GM23338 (cell line): ENCODE measurements around the gene CD7. TPM values are rescaled to one million over a fixed set of nuclear protein-coding genes. Genes with fewer than 3 reads are reported as not detected.

Source experiments
- ATAC-seq: fragments of 200-7000 bp; cut with Tn5 transposase; 3 replicates; pipeline ENCODE4 v1.9.1; 2020
- DNase-seq: peaks from one replicate; pipeline ENCODE4 v3.0.0-alpha.2; 2015; ENCODE audit warnings: low spot score
- H2AFZ ChIP-seq: fragments of 200-600 bp; sonication (generic); 2 replicates; pipeline ENCODE4 v1.8.0; 2016; ENCODE audit warnings: antibody characterized with exemption, mild to moderate bottlenecking, moderate library complexity
- H3F3A ChIP-seq: fragments of 200-600 bp; sonication (generic); replicated peaks from 2 replicates; pipeline ENCODE4 v1.8.0; 2017; ENCODE audit warnings: antibody characterized with exemption, mixed run types, low read depth
- H3K27ac ChIP-seq: fragments of 200-600 bp; sonication (generic); 2 replicates; pipeline ENCODE4 v1.6.1; 2016; ENCODE audit warnings: low read depth
- H3K27me3 ChIP-seq: fragments of 200-600 bp; sonication (generic); 2 replicates; pipeline ENCODE4 v1.8.0; 2016; ENCODE audit warnings: mild to moderate bottlenecking, mixed run types, moderate library complexity; ENCODE audit not compliant: insufficient read depth
- H3K36me3 ChIP-seq: fragments of 200-600 bp; sonication (generic); 2 replicates; pipeline ENCODE4 v1.8.0; 2016; ENCODE audit warnings: mild to moderate bottlenecking; ENCODE audit not compliant: insufficient read depth
- H3K4me1 ChIP-seq: fragments of 200-600 bp; sonication (generic); 2 replicates; pipeline ENCODE4 v1.8.0; 2016; ENCODE audit warnings: mild to moderate bottlenecking, moderate library complexity; ENCODE audit not compliant: insufficient read depth
- H3K4me2 ChIP-seq: fragments of 200-600 bp; sonication (generic); 2 replicates; pipeline ENCODE4 v1.7.1; 2017; ENCODE audit warnings: mixed run types
- H3K4me3 ChIP-seq: fragments of 200-600 bp; sonication (generic); 2 replicates; pipeline ENCODE4 v1.6.1; 2016; ENCODE audit warnings: mixed run types
- H3K79me2 ChIP-seq: fragments of 200-600 bp; sonication (generic); replicated peaks from 2 replicates; pipeline ENCODE4 v1.8.0; 2017; ENCODE audit warnings: mild to moderate bottlenecking; ENCODE audit not compliant: insufficient read depth
- H3K9me2 ChIP-seq: fragments of 200-600 bp; sonication (generic); 2 replicates; pipeline ENCODE4 v1.8.0; 2017; ENCODE audit not compliant: insufficient read depth
- H4K20me1 ChIP-seq: fragments of 200-600 bp; sonication (generic); replicated peaks from 2 replicates; pipeline ENCODE4 v1.8.0; 2017; ENCODE audit warnings: mild to moderate bottlenecking; ENCODE audit not compliant: insufficient read depth
- H3K27ac Mint-ChIP-seq: 2 replicates; pipeline ENCODE4 v1.8.0; 2020; ENCODE audit warnings: inconsistent platforms, mild to moderate bottlenecking, moderate library complexity, mixed read lengths
- H3K27me3 Mint-ChIP-seq: 3 replicates; pipeline ENCODE4 v1.8.0; 2022; ENCODE audit warnings: low read depth, mild to moderate bottlenecking, moderate library complexity, mixed read lengths, inconsistent platforms; ENCODE audit not compliant: insufficient read depth, poor library complexity
- H3K36me3 Mint-ChIP-seq: 3 replicates; pipeline ENCODE4 v1.8.0; 2021; ENCODE audit warnings: low read depth, mild to moderate bottlenecking, inconsistent platforms, moderate library complexity, mixed read lengths
- H3K4me1 Mint-ChIP-seq: 3 replicates; pipeline ENCODE4 v1.8.0; 2020; ENCODE audit warnings: mild to moderate bottlenecking, inconsistent platforms, mixed read lengths
- H3K4me3 Mint-ChIP-seq: 3 replicates; pipeline ENCODE4 v1.8.0; 2021; ENCODE audit warnings: moderate library complexity, mild to moderate bottlenecking, inconsistent platforms, mixed read lengths
- H3K9me3 Mint-ChIP-seq: 3 replicates; pipeline ENCODE4 v1.8.0; 2020; ENCODE audit warnings: moderate library complexity, mild to moderate bottlenecking, inconsistent platforms, mixed read lengths
- CREB1 ChIP-seq: fragments of 250-450 bp; sonication (Bioruptor Pico); IDR thresholded peaks from 2 replicates; pipeline ENCODE4 v1.5.0; 2020; ENCODE audit warnings: low read depth, mild to moderate bottlenecking, moderate library complexity
- CTCF ChIP-seq, 2 experiments: fragments of 200-600 bp in 1 of 2; sonication (generic) in 1 of 2; conservative IDR thresholded peaks; 2 replicates each; pipeline versions ENCODE4 v1.5.1 to v1.6.1; 2016 to 2017; ENCODE audit warnings: antibody characterized with exemption in 2 of 2, low read depth in 2 of 2, mild to moderate bottlenecking in 2 of 2, moderate library complexity in 1 of 2
- ETS1 ChIP-seq: IDR thresholded peaks from 2 replicates; pipeline ENCODE4 v1.6.1; 2016; ENCODE audit warnings: antibody characterized with exemption
- EZH2 ChIP-seq: fragments of 200-600 bp; sonication (generic); IDR thresholded peaks from one replicate; pipeline ENCODE4 v1.8.0; 2017; ENCODE audit warnings: antibody characterized with exemption, mild to moderate bottlenecking, low read depth; ENCODE audit not compliant: unreplicated experiment
- EZH2phosphoT487 ChIP-seq: fragments of 200-600 bp; sonication (generic); IDR thresholded peaks from one replicate; pipeline ENCODE4 v1.8.1; 2018; ENCODE audit warnings: antibody characterized with exemption; ENCODE audit not compliant: unreplicated experiment
- JUNB ChIP-seq: IDR thresholded peaks from one replicate; pipeline ENCODE4 v1.6.1; 2016; ENCODE audit warnings: antibody characterized with exemption; ENCODE audit not compliant: unreplicated experiment
- NANOG ChIP-seq: IDR thresholded peaks from 2 replicates; pipeline ENCODE4 v1.6.1; 2016; ENCODE audit warnings: antibody characterized with exemption, borderline replicate concordance
- POLR2AphosphoS5 ChIP-seq: IDR thresholded peaks from 2 replicates; pipeline ENCODE4 v1.6.1; 2016; ENCODE audit warnings: antibody characterized with exemption, low read depth
- REST ChIP-seq: IDR thresholded peaks from one replicate; pipeline ENCODE4 v1.6.1; 2018; ENCODE audit warnings: antibody characterized with exemption; ENCODE audit not compliant: unreplicated experiment
- STAT1 ChIP-seq: IDR thresholded peaks from one replicate; pipeline ENCODE4 v1.6.1; 2016; ENCODE audit warnings: antibody characterized with exemption; ENCODE audit not compliant: unreplicated experiment
- ZNF114 ChIP-seq: fragments of 250-450 bp; sonication (Bioruptor Pico); IDR thresholded peaks from 2 replicates; pipeline ENCODE4 v1.5.0; 2020; ENCODE audit warnings: mild to moderate bottlenecking, moderate library complexity
- ZNF331 ChIP-seq: fragments of 250-450 bp; sonication (Bioruptor Pico); IDR thresholded peaks from 2 replicates; pipeline ENCODE4 v1.5.0; 2020; ENCODE audit warnings: low read depth, mild to moderate bottlenecking, moderate library complexity
- ZNF462 ChIP-seq: fragments of 250-450 bp; sonication (Bioruptor Pico); IDR thresholded peaks from 2 replicates; pipeline ENCODE4 v1.5.0; 2020; ENCODE audit warnings: mild to moderate bottlenecking, moderate library complexity
- polyA plus RNA-seq: library from polyadenylated mRNA; unstranded; fragments of >200 nt; fragmentation: Nextera tagmentation; extraction: Ambion mirVana; gene quantifications from 2 replicates; pipeline ENCODE4 v1.2.1, GENCODE V29; 2016
- total RNA-seq: library from RNA; depleted of rRNA; stranded (reverse); fragments of >200 nt; shearing (Covaris generic); gene quantifications from 2 replicates; pipeline ENCODE4 v1.2.3, GENCODE V29; 2014

The CD7 gene
- total and polyA plus RNA-seq, 2 experiments from 2014 or later, result 0.42 to 0.44 TPM

- DNase-seq, result no peak
- TF ChIP-seq ZNF462 (no peak), CTCF (conservative IDR thresholded peaks at IDR 0.05; ENCODE audit: low read depth in 2 of 2) (no peak), REST (no peak), ZNF114 (CRISPR knock-in tag) (no peak), JUNB (no peak), STAT1 (no peak), CREB1 (CRISPR knock-in tag) (no peak), EZH2 (no peak), NANOG (no peak), POLR2AphosphoS5 (no peak), ETS1 (no peak), ZNF331 (no peak), EZH2phosphoT487 (no peak)
Measured at GRCh38 chr17:82311971-82312370, 5.4 kb downstream of the CD7 start.

More at GRCh38 chr17:82311971-82312370, 5.4 kb downstream of the CD7 start:
- no peak overlapping the region for H3K4me2 ChIP-seq
- H3K27ac ChIP-seq, result no peak overlapping the region
- H3K79me2 ChIP-seq, result no peaks in the 10 kb centered on the region
- Mint-ChIP-seq H3K9me3 (no peaks in the 10 kb centered on the region), H3K36me3 (no peaks in the 10 kb centered on the region), H3K27me3 (peaks cover 13% of the 10 kb centered on the region), H3K27ac (no peak overlapping the region), H3K4me1 (peaks cover 6% of the 10 kb centered on the region; the same call in 1 of the 3 replicates), H3K4me3 (no peak overlapping the region)
- H2AFZ ChIP-seq, result no peak overlapping the region
- no peaks in the 10 kb centered on the region for H3K9me2 ChIP-seq
- ATAC-seq, result no peak
- no peaks in the 10 kb centered on the region for H4K20me1 ChIP-seq
- no peak overlapping the region for H3K4me3 ChIP-seq
- no peaks in the 10 kb centered on the region for H3K36me3 ChIP-seq
- H3K27me3 ChIP-seq, result no peaks in the 10 kb centered on the region
- H3K4me1 ChIP-seq, result no peaks in the 10 kb centered on the region
- no peaks in the 10 kb centered on the region for H3F3A ChIP-seq
